ENCODE measurements around the gene PDE4B. TPM values are rescaled to one million over a fixed set of nuclear protein-coding genes. Genes with fewer than 3 reads are reported as not detected.
A peak's percentile ranks its signal among the peaks of the same experiment; 100 is the strongest.

PDE4B gene
- total RNA-seq, 4 donors from 2014 or later, result 3.7 to 16.6 (median 5.1) TPM

DNA sequence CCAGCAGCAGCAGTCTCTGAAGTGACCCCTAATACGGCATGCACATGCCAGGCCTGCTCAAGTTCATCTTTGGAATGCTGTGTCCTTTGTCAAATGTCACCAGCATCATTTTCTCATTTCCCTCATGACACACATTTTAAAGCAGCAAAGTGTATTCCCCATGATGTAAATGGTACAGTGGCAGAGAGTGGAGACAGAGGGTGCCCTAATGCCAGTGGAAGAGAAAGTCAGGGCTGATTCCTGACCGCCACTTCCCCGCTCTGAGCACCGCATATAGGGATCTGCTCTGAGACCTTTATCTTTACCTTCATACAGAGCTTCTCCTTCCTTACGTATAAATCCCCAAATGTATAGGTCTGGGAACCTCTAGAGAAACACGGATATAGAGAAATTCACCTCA is 518.9 kb downstream of the PDE4B start:
- peaks cover 0 to 5% (median 4%) of the 10 kb centered on the region in 4 donors for H3K4me1 ChIP-seq
- H3K9me3 ChIP-seq, result no peaks in the 10 kb centered on the region
- intact Hi-C loops (cut with DNase I), result no loop called here
- no peak overlapping the region for H3K27ac ChIP-seq (replicated peaks in 1 of 4)
- TF ChIP-seq EP300 (IDR thresholded peaks at IDR 0.05), result no peak
- no peak for TF ChIP-seq POLR2AphosphoS5 (IDR thresholded peaks at IDR 0.05)
- TF ChIP-seq, protein P1, sequence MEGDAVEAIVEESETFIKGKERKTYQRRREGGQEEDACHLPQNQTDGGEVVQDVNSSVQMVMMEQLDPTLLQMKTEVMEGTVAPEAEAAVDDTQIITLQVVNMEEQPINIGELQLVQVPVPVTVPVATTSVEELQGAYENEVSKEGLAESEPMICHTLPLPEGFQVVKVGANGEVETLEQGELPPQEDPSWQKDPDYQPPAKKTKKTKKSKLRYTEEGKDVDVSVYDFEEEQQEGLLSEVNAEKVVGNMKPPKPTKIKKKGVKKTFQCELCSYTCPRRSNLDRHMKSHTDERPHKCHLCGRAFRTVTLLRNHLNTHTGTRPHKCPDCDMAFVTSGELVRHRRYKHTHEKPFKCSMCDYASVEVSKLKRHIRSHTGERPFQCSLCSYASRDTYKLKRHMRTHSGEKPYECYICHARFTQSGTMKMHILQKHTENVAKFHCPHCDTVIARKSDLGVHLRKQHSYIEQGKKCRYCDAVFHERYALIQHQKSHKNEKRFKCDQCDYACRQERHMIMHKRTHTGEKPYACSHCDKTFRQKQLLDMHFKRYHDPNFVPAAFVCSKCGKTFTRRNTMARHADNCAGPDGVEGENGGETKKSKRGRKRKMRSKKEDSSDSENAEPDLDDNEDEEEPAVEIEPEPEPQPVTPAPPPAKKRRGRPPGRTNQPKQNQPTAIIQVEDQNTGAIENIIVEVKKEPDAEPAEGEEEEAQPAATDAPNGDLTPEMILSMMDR (IDR thresholded peaks at IDR 0.05), result no peak
- no peak for TF ChIP-seq POLR2A (IDR thresholded peaks at IDR 0.05; ENCODE audit: low read depth)
- 93% methylated on average over 6 of the region's 6 CpGs for WGBS
- DNase-seq (ENCODE audit: extremely low spot score), result no peak
- no peak overlapping the region for H3K4me3 ChIP-seq
- H3K36me3 ChIP-seq, result no peaks in the 10 kb centered on the region
- no peaks in the 10 kb centered on the region for H3K27me3 ChIP-seq

DNA sequence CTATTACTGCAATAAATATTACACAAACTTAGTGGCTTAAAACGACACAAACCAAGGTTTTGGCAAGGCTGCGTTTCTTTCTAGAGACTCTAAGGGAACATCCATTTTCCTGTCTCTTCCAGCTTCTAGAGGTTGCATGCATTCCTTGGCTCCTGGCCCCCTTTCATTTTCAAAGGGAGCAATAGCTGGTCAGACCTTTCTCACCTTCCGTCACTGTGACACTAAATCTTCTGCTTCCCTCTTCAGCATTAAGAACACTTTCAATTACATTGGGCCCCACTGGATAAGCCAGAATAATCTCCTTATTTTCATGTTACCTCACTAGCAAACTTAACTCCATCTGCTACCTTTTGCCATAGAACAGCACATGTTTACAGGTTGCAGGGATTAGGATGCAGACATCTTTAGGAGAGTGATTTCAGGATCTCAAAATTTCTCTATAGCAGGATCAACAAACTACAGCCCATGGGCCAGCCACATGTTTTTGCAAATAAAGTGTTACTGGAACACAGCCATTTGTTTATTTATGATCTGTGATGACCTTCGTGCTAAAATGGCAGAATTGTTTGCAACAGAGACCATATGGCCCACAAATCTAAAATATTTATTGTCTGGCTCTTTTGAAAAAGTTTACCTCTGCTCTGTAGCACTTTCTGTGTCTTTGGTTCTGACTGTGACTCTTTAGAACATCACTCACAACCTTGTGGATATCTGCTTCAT is 519.7 kb downstream of the PDE4B start:
- Histone ChIP-seq H3K4me1 (peaks cover 0 to 13% (median 12%) of the 10 kb centered on the region in 4 donors), H3K27ac (replicated peaks in 1 of 4) (no peak overlapping the region), H3K9me3 (no peaks in the 10 kb centered on the region), H3K27me3 (no peaks in the 10 kb centered on the region), H3K36me3 (no peaks in the 10 kb centered on the region), H3K4me3 (no peak overlapping the region)
- no peak for TF ChIP-seq POLR2AphosphoS5 (IDR thresholded peaks at IDR 0.05)
- TF ChIP-seq POLR2A (IDR thresholded peaks at IDR 0.05; ENCODE audit: low read depth), result no peak
- TF ChIP-seq, protein P1 (IDR thresholded peaks at IDR 0.05), result no peak
- no peak for TF ChIP-seq EP300 (IDR thresholded peaks at IDR 0.05)
- 60% methylated on average over 4 of the region's 4 CpGs for WGBS
- DNase-seq (ENCODE audit: extremely low spot score), result no peak
- intact Hi-C loops (cut with DNase I), result no loop called here

GRCh38 chr1:66313429-66313828 is 520.7 kb downstream of the PDE4B start:
- Histone ChIP-seq H3K4me1 (peaks cover 0 to 16% (median 14%) of the 10 kb centered on the region in 4 donors), H3K4me3 (no peak overlapping the region), H3K27me3 (no peaks in the 10 kb centered on the region), H3K9me3 (no peaks in the 10 kb centered on the region), H3K27ac (replicated peaks in 1 of 4) (no peak overlapping the region), H3K36me3 (no peaks in the 10 kb centered on the region)
- DNase-seq (ENCODE audit: extremely low spot score), result no peak
- intact Hi-C loops (cut with DNase I), result no loop called here
- TF ChIP-seq POLR2AphosphoS5 (IDR thresholded peaks at IDR 0.05) (no peak), EP300 (IDR thresholded peaks at IDR 0.05) (no peak), POLR2A (IDR thresholded peaks at IDR 0.05; ENCODE audit: low read depth) (no peak)
- TF ChIP-seq, protein P1 (IDR thresholded peaks at IDR 0.05), result no peak

- Histone ChIP-seq H3K36me3 (no peaks in the 10 kb centered on the region), H3K27me3 (no peaks in the 10 kb centered on the region), H3K9me3 (no peaks in the 10 kb centered on the region), H3K27ac (replicated peaks in 1 of 4) (peak overlapping the region in 1 of 4 donors; percentile 1), H3K4me3 (no peak overlapping the region), H3K4me1 (peaks cover 0 to 16% (median 14%) of the 10 kb centered on the region in 4 donors)
- TF ChIP-seq EP300 (IDR thresholded peaks at IDR 0.05), result no peak
- TF ChIP-seq, protein P1 (IDR thresholded peaks at IDR 0.05), result no peak
- TF ChIP-seq POLR2A (IDR thresholded peaks at IDR 0.05; ENCODE audit: low read depth), result no peak
- no peak for TF ChIP-seq POLR2AphosphoS5 (IDR thresholded peaks at IDR 0.05)
- intact Hi-C loops (cut with DNase I), result no loop called here
- WGBS, result 94% methylated on average over 4 of the region's 4 CpGs
- no peak for DNase-seq (ENCODE audit: extremely low spot score)
Measured at GRCh38 chr1:66315671-66316070, 523.0 kb downstream of the PDE4B start.

Data from esophagus muscularis mucosa (tissue), 4 donors.